BJ (cell line): ENCODE results near the gene GIPC1. TPM values are rescaled to one million over a fixed set of nuclear protein-coding genes. Genes with fewer than 3 reads are reported as not detected.
A peak's percentile ranks its signal among the peaks of the same experiment; 100 is the strongest.

Experiments
- CTCF ChIA-PET: fragments of 350-600 bp; formaldehyde crosslinking; extraction: SDS; loops from one replicate; lab custom pipeline; 2021; ENCODE audit warnings: antibody characterized with exemption, inconsistent platforms; lab: Yijun Ruan, JAX
- POLR2A ChIA-PET: fragments of 300-600 bp; sonication (Branson Sonifier 250); formaldehyde crosslinking; extraction: SDS; loops from one replicate; lab custom pipeline; 2021; ENCODE audit warnings: antibody characterized with exemption; lab: Charles Lee
- DNase-seq: peaks from one replicate; pipeline ENCODE4 v3.0.0-alpha.2; 2011; ENCODE audit warnings: low read depth
- H3K27me3 ChIP-seq: 2 replicates; pipeline ENCODE4 v1.6.0; 2011; ENCODE audit warnings: low read length; ENCODE audit not compliant: control insufficient read depth, insufficient read depth
- H3K36me3 ChIP-seq: 2 replicates; pipeline ENCODE4 v1.5.1; 2011; ENCODE audit warnings: low read length; ENCODE audit not compliant: control insufficient read depth, insufficient read depth
- H3K4me3 ChIP-seq: 2 replicates; pipeline ENCODE4 v1.5.1; 2011; ENCODE audit warnings: low read depth, mild to moderate bottlenecking, control low read depth, low read length
- polyA plus RNA-seq: library from polyadenylated mRNA; depleted of rRNA; stranded (reverse); fragments of >200 nt; gene quantifications from 2 replicates; pipeline ENCODE4 v1.2.3, GENCODE V29; 2011
- TF ChIP-seq, protein P1 (sequence below): IDR thresholded peaks from 2 replicates; pipeline ENCODE4 v1.5.1; 2011; ENCODE audit warnings: low read depth, mild to moderate bottlenecking, control low read depth, inconsistent platforms, low read length, moderate library complexity; ENCODE audit not compliant: insufficient read depth

Gene GIPC1
- polyA plus RNA-seq, 1 experiment, result 119 TPM

- H3K27me3 ChIP-seq, result no peaks in the 10 kb centered on the region
- TF ChIP-seq, protein P1, sequence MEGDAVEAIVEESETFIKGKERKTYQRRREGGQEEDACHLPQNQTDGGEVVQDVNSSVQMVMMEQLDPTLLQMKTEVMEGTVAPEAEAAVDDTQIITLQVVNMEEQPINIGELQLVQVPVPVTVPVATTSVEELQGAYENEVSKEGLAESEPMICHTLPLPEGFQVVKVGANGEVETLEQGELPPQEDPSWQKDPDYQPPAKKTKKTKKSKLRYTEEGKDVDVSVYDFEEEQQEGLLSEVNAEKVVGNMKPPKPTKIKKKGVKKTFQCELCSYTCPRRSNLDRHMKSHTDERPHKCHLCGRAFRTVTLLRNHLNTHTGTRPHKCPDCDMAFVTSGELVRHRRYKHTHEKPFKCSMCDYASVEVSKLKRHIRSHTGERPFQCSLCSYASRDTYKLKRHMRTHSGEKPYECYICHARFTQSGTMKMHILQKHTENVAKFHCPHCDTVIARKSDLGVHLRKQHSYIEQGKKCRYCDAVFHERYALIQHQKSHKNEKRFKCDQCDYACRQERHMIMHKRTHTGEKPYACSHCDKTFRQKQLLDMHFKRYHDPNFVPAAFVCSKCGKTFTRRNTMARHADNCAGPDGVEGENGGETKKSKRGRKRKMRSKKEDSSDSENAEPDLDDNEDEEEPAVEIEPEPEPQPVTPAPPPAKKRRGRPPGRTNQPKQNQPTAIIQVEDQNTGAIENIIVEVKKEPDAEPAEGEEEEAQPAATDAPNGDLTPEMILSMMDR, result no peak
- DNase-seq, result no peak
- no peak overlapping the region for H3K4me3 ChIP-seq
- ChIA-PET POLR2A (no interaction called here), CTCF (no interaction called here)
- H3K36me3 ChIP-seq, result peaks cover 13% of the 10 kb centered on the region
Measured at GRCh38 chr19:14512406-14512961, 16.6 kb upstream of the GIPC1 start.

- ChIA-PET POLR2A (no interaction called here), CTCF (interaction anchor here (0.5 kb wide), 1 partner anchor 40 kb away, joined by 4 read pairs; no protein-coding TSS in a partner anchor)
- TF ChIP-seq, protein P1, result no peak
- no peak for DNase-seq
- Histone ChIP-seq H3K27me3 (no peaks in the 10 kb centered on the region), H3K4me3 (no peak overlapping the region), H3K36me3 (peaks cover 11% of the 10 kb centered on the region)
Measured at GRCh38 chr19:14511229-14511593, 15.3 kb upstream of the GIPC1 start.

DNA sequence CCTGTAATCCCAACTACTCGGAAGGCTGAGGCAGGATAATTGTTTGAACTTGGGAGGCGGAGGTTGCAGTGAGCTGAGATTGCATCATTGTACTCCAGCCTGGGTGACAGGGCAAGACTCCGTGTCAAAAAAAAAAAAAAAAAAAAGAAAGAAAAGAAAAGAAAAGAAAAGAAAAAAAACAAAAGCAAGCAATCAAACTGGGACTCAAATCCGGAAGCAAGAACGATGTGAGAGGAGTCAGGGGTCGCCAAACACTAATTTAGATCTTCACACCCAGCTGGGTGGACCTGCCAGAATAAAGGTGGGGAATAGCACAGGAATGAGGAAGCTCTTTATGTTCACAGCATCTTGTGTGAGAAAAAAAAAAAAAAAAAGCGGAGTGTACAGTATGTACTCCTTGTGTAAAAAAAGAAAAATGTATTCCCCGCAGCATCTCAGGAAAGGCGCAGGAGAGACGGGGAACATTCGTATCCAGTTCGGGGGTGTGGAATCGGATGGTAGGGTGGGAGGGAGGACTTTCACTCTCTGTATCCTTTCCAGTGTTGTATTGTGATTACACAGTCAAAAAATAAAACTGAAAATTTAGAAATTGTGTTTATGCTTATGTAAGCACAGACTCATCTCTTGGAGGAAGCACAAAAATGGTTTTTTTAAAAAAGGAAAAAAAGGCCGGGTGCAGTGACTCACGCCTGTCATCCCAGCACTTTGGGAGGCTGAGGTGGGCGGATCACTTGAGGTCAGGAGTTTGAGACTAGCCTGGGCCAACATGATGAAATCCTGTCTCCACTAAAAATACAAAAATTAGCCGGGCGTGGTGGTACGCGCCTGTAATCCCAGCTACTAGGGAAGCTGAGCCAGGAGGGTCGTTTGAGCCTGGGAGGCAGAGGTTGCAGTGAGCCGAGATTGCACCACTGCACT is 14.6 kb upstream of the GIPC1 start:
- TF ChIP-seq, protein P1, result no peak
- Histone ChIP-seq H3K27me3 (no peaks in the 10 kb centered on the region), H3K4me3 (no peak overlapping the region), H3K36me3 (peaks cover 8% of the 10 kb centered on the region)
- ChIA-PET POLR2A (interaction anchor here (0.6 kb wide), 1 partner anchor 45 kb away, joined by 5 read pairs; no protein-coding TSS in a partner anchor), CTCF (interaction anchor here (0.6 kb wide), 1 partner anchor 47 kb away, joined by 3 read pairs; no protein-coding TSS in a partner anchor)
- DNase-seq, result peak; percentile 58

- ChIA-PET CTCF (interaction anchor here (1.3 to 3.5 kb wide), 2 partner anchors 9 to 27 kb away, joined by 3 to 23 read pairs; partner anchors contain the start of gene DNAJB1), POLR2A (no interaction called here)
- Histone ChIP-seq H3K27me3 (no peaks in the 10 kb centered on the region), H3K36me3 (no peaks in the 10 kb centered on the region), H3K4me3 (no peak overlapping the region)
- DNase-seq, result peak; percentile 42
- TF ChIP-seq, protein P1, result no peak
Measured at GRCh38 chr19:14507704-14508542, 12.0 kb upstream of the GIPC1 start.
